Mesothelial cell of epicardium (in vitro differentiated cells): ENCODE measurements around the gene ITGA11. TPM values are rescaled to one million over a fixed set of nuclear protein-coding genes. Genes with fewer than 3 reads are reported as not detected.

Source experiments
- DNase-seq, 2 experiments: peaks; one replicate each; pipeline ENCODE4 v3.0.0; 2021; ENCODE audit warnings: low spot score in 2 of 2; ENCODE audit not compliant: unreplicated experiment in 2 of 2
- H3K27ac Mint-ChIP-seq: 2 replicates; pipeline ENCODE4 v1.8.0; 2021; ENCODE audit warnings: mixed read lengths
- H3K27me3 Mint-ChIP-seq: 2 replicates; pipeline ENCODE4 v1.8.0; 2021; ENCODE audit warnings: low read depth, mixed read lengths
- H3K36me3 Mint-ChIP-seq: 2 replicates; pipeline ENCODE4 v1.8.0; 2021; ENCODE audit warnings: mixed read lengths
- H3K4me1 Mint-ChIP-seq: 2 replicates; pipeline ENCODE4 v1.8.0; 2021; ENCODE audit warnings: mixed read lengths
- H3K4me3 Mint-ChIP-seq: 2 replicates; pipeline ENCODE4 v1.8.0; 2021; ENCODE audit warnings: mild to moderate bottlenecking, moderate library complexity, mixed read lengths
- H3K9me3 Mint-ChIP-seq: 2 replicates; pipeline ENCODE4 v1.8.0; 2021; ENCODE audit warnings: mixed read lengths
- CTCF ChIP-seq: fragments of 200-600 bp; sonication (generic); IDR thresholded peaks from one replicate; pipeline ENCODE4 v1.5.0; 2021; ENCODE audit warnings: antibody characterized with exemption; ENCODE audit not compliant: unreplicated experiment
- total RNA-seq: library from RNA; stranded (reverse); gene quantifications from 3 replicates; pipeline ENCODE4 v1.2.1, GENCODE V29; 2021

ITGA11 gene
- total RNA-seq, 1 donor from 2014 or later: 3.5 TPM

GRCh38 chr15:68302729-68303128 is 129.2 kb downstream of the ITGA11 start:
- Mint-ChIP-seq H3K36me3 (no peaks in the 10 kb centered on the region), H3K27me3 (no peaks in the 10 kb centered on the region), H3K4me1 (peaks cover 20% of the 10 kb centered on the region), H3K27ac (no peak overlapping the region), H3K9me3 (no peaks in the 10 kb centered on the region), H3K4me3 (no peak overlapping the region)
- no peak for TF ChIP-seq CTCF
- DNase-seq: no peak

- Mint-ChIP-seq H3K4me3 (no peak overlapping the region), H3K27me3 (no peaks in the 10 kb centered on the region), H3K27ac (no peak overlapping the region), H3K4me1 (peaks cover 12% of the 10 kb centered on the region), H3K36me3 (peaks cover 2% of the 10 kb centered on the region), H3K9me3 (no peaks in the 10 kb centered on the region)
- TF ChIP-seq CTCF: no peak
- DNase-seq: no peak
Measured at GRCh38 chr15:68301301-68301700, 130.7 kb downstream of the ITGA11 start.

- Mint-ChIP-seq H3K4me3 (no peak overlapping the region), H3K36me3 (peaks cover 10% of the 10 kb centered on the region), H3K4me1 (peaks cover 9% of the 10 kb centered on the region), H3K9me3 (no peaks in the 10 kb centered on the region), H3K27me3 (no peaks in the 10 kb centered on the region), H3K27ac (no peak overlapping the region)
- no peak for TF ChIP-seq CTCF
- no peak for DNase-seq
Measured at GRCh38 chr15:68300115-68300940, 131.6 kb downstream of the ITGA11 start.

GRCh38 chr15:68299436-68299835 is 132.5 kb downstream of the ITGA11 start:
- H3K36me3 Mint-ChIP-seq: peaks cover 13% of the 10 kb centered on the region
- DNase-seq: no peak
- no peaks in the 10 kb centered on the region for H3K9me3 Mint-ChIP-seq
- peaks cover under 1% of the 10 kb centered on the region for H3K4me1 Mint-ChIP-seq
- H3K4me3 Mint-ChIP-seq: no peak overlapping the region
- no peaks in the 10 kb centered on the region for H3K27me3 Mint-ChIP-seq
- TF ChIP-seq CTCF: no peak
- H3K27ac Mint-ChIP-seq: no peak overlapping the region

- peaks cover 13% of the 10 kb centered on the region for H3K36me3 Mint-ChIP-seq
Measured at GRCh38 chr15:68298882-68299381, 133.0 kb downstream of the ITGA11 start.

More at GRCh38 chr15:68298882-68299381, 133.0 kb downstream of the ITGA11 start:
- TF ChIP-seq CTCF: no peak
- no peak for DNase-seq
- Mint-ChIP-seq H3K9me3 (no peaks in the 10 kb centered on the region), H3K27me3 (no peaks in the 10 kb centered on the region), H3K4me1 (no peaks in the 10 kb centered on the region), H3K27ac (no peak overlapping the region), H3K4me3 (no peak overlapping the region)
